Vagina (tissue), 2 donors: ENCODE data around the gene DIAPH2. TPM values are rescaled to one million over a fixed set of nuclear protein-coding genes. Genes with fewer than 3 reads are reported as not detected.

Experiments used
- DNase-seq, 2 donors: peaks; one replicate each; pipeline ENCODE4 v3.0.0-alpha.2; 2017; ENCODE audit errors: extremely low spot score in 2 of 2
- H3K27ac ChIP-seq: fragments of 200-600 bp; sonication (generic); one replicate; pipeline ENCODE4 v1.5.1; 2019
- H3K27me3 ChIP-seq: fragments of 200-600 bp; sonication (generic); one replicate; pipeline ENCODE4 v1.5.1; 2019
- H3K36me3 ChIP-seq, 2 donors: fragments of 200-600 bp; sonication (generic); one replicate each; pipeline ENCODE4 v1.5.1; 2017 to 2019
- H3K4me1 ChIP-seq: fragments of 200-600 bp; sonication (generic); one replicate; pipeline ENCODE4 v1.5.1; 2019
- H3K4me3 ChIP-seq, 2 donors: fragments of 200-600 bp; sonication (generic); 1 replicate in 1 of 2; 2 replicates in 1 of 2; pipeline ENCODE4 v1.5.1; 2016 to 2019
- H3K9me3 ChIP-seq: fragments of 200-600 bp; sonication (generic); one replicate; pipeline ENCODE4 v1.5.1; 2019
- CTCF ChIP-seq, 3 experiments: fragments of 450-650 bp in 2 of 3; fragments of 200-600 bp in 1 of 3; sonication (generic) in 1 of 3; IDR thresholded peaks; one replicate each; pipeline ENCODE4 v1.5.1; 2017 to 2019; ENCODE audit warnings: antibody characterized with exemption in 3 of 3, mild to moderate bottlenecking in 2 of 3, moderate library complexity in 2 of 3
- POLR2A ChIP-seq, 2 donors: fragments of 450-650 bp; IDR thresholded peaks; one replicate each; pipeline ENCODE4 v1.6.1; 2017; ENCODE audit warnings: antibody characterized with exemption in 2 of 2, mild to moderate bottlenecking in 2 of 2, moderate library complexity in 2 of 2
- POLR2AphosphoS5 ChIP-seq, 2 donors: sonication (generic); formaldehyde crosslinking; IDR thresholded peaks; one replicate each; pipeline ENCODE4 v1.9.0; 2017; ENCODE audit warnings: antibody characterized with exemption in 2 of 2, mild to moderate bottlenecking in 2 of 2, low read depth in 1 of 2; ENCODE audit not compliant: insufficient read depth in 1 of 2
- intact Hi-C: fragments of 100-400 bp; cut with DNase I; formaldehyde crosslinking; loops from one replicate; pipeline ENCODE4 v1.15.1; 2023
- total RNA-seq: library from RNA; depleted of rRNA; stranded (reverse); fragments of >200 nt; gene quantifications from one replicate; pipeline ENCODE4 v1.2.3, GENCODE V29; 2016

Gene DIAPH2
- total RNA-seq, 1 donor from 2014 or later, result 38.8 TPM

DNA sequence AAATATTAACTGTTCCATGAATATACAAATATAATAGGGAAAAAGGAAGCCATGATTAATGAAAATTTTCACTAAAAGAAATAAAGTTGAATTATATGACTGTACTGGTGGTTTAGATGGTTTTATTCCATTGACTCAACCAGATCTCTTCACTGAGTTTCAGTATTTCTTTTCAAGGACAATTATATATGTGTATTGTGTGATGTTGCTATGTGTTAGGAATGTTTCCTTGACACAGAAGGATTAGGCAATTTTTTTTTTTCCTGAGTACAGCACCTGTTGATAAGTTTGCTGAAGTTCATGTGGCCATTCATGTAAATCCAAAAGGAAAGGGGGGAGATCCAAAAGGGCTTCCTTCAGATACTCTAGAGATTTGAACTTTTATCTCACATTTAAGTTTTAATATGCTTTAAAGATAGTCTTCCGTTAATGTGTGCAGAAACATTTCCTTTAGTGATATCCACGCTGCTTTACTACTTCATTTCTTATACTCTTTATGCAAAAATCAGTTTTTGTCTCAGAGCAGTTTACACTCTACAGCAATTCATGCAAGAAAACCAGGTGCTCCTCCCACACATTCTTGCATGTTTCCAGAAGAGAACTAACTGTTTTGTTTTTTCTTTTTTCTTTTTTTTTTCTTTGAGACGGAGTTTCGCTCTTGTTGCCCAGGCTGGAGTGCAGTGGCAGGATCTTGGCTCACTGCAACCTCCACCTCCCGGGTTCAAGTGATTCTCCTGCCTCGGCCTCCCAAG, 448.2 kb downstream of the DIAPH2 start:
- TF ChIP-seq POLR2A (IDR thresholded peaks at IDR 0.05) (no peak), POLR2AphosphoS5 (IDR thresholded peaks at IDR 0.05; ENCODE audit: insufficient read depth in 1 of 2, low read depth in 1 of 2) (no peak), CTCF (IDR thresholded peaks at IDR 0.05) (no peak)
- H3K27me3 ChIP-seq, result no peaks in the 10 kb centered on the region

DNA sequence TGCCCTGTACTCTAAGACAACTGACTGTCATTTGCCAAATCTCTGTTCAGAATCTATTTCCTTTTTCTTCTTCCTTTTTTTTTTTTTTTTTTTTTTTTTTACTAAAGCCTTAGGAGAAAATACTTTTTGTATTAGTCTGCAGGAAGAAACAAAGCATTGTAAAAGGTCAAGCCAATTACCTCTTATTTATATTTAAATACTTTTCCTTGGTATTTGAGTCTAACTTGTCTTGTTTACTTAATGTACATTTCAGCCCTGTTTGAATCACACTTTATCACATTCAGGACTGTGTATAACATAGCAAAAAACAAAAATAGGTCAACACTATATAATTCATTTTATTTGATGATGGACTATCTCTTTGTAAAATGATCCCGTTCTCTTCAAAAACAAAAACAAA, 461.3 kb downstream of the DIAPH2 start:
- no peak overlapping the region for H3K4me3 ChIP-seq
- no peaks in the 10 kb centered on the region for H3K27me3 ChIP-seq

More for the DNA sequence above, 448.2 kb downstream of the DIAPH2 start:
- no peak for DNase-seq
- Histone ChIP-seq H3K9me3 (no peaks in the 10 kb centered on the region), H3K4me3 (no peak overlapping the region), H3K36me3 (no peaks in the 10 kb centered on the region), H3K4me1 (no peaks in the 10 kb centered on the region), H3K27ac (no peak overlapping the region)
- intact Hi-C loops, result no loop called here

DNA sequence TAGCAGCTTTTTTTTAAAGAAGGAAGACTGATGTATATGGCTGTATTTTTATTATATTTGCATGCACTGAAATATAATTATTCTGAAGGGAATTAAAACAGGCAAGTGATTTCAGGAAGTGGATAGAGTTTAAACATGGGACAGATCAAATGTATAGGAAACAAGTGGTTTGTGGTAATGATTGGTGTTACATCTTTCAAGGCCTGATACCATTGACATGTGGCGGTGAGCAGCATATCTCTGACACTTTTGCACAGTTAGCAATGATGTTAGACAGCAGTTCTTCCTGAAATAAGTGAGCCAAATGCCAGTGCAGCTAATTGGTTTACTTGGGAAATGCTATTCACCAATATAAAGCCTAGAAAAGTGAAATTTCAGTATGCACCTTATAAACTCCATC, 471.2 kb downstream of the DIAPH2 start:
- intact Hi-C loops, result no loop called here
- no peaks in the 10 kb centered on the region for H3K36me3 ChIP-seq
- H3K27me3 ChIP-seq, result no peaks in the 10 kb centered on the region
- DNase-seq, result no peak
- H3K4me1 ChIP-seq, result no peaks in the 10 kb centered on the region
- TF ChIP-seq POLR2AphosphoS5 (IDR thresholded peaks at IDR 0.05; ENCODE audit: insufficient read depth in 1 of 2, low read depth in 1 of 2) (no peak), POLR2A (IDR thresholded peaks at IDR 0.05) (no peak), CTCF (IDR thresholded peaks at IDR 0.05) (no peak)
- no peaks in the 10 kb centered on the region for H3K9me3 ChIP-seq
- no peak overlapping the region for H3K4me3 ChIP-seq
- H3K27ac ChIP-seq, result no peak overlapping the region

More for the DNA sequence above, 461.3 kb downstream of the DIAPH2 start:
- Histone ChIP-seq H3K27ac (no peak overlapping the region), H3K36me3 (no peaks in the 10 kb centered on the region), H3K9me3 (no peaks in the 10 kb centered on the region), H3K4me1 (no peaks in the 10 kb centered on the region)
- intact Hi-C loops, result no loop called here
- DNase-seq, result no peak
- TF ChIP-seq POLR2A (IDR thresholded peaks at IDR 0.05), result no peak
- TF ChIP-seq POLR2AphosphoS5 (IDR thresholded peaks at IDR 0.05; ENCODE audit: insufficient read depth in 1 of 2, low read depth in 1 of 2), result no peak
- no peak for TF ChIP-seq CTCF (IDR thresholded peaks at IDR 0.05)

DNA sequence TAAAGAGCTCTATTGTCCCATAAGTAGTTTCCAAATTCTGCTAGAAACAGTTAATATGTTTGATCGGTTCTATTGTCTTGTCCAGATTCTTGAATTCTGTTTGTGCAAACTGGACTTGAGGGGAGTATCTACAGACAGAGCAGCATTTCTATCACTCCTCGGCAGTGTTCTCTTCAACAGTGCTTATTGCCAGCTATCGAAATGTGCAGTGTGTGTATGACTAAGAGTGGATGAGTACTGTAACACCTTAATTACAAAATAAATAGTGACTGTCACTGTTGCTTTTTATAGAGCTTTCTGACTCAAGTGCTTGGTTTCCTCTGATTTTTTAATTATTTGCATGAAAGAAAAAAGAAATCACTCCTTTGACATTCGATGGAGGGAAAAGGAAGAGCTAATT, 473.6 kb downstream of the DIAPH2 start:
- Histone ChIP-seq H3K4me3 (no peak overlapping the region), H3K36me3 (no peaks in the 10 kb centered on the region), H3K4me1 (no peaks in the 10 kb centered on the region), H3K27me3 (no peaks in the 10 kb centered on the region), H3K9me3 (no peaks in the 10 kb centered on the region), H3K27ac (no peak overlapping the region)
- no peak for DNase-seq
- intact Hi-C loops, result no loop called here
- TF ChIP-seq POLR2A (IDR thresholded peaks at IDR 0.05) (no peak), CTCF (IDR thresholded peaks at IDR 0.05) (no peak), POLR2AphosphoS5 (IDR thresholded peaks at IDR 0.05; ENCODE audit: insufficient read depth in 1 of 2, low read depth in 1 of 2) (no peak)
